HG03025 (cell line): Measurements from ENCODE around the gene FAM177A1.
A peak's percentile ranks its signal among the peaks of the same experiment; 100 is the strongest.
"Not testable (repeated sequence)": the region's sequence is repeated elsewhere in the genome, so short reads cannot be mapped to it uniquely, and the experiment has no call there.

Experiments
- ATAC-seq: cut with Tn5 transposase; IDR thresholded peaks from one replicate; pipeline ENCODE4 v1.9.1; 2021; ENCODE audit warnings: mild to moderate bottlenecking, moderate library complexity; ENCODE audit not compliant: unreplicated experiment, low FRiP score

Gene FAM177A1

DNA sequence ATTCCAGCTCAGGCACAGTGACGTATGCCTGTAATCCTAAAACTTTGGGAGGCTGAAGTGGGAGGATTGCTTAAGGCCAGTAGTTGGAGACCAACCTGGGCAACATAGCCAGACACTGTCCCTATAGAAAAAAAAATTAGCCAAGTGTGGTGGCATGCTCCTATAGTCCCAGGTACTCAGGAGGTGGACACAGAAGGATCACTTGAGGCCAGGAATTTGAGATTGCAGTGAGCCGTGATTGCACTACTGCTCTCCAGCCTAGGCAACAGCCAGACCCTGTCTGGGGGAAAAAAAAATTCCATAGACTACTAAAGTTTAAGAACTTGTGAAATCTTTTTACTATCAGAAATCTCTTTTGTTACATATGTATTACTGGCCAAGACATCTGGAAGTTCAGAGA is 6.6 kb downstream of the FAM177A1 start:
- ATAC-seq: no peak

DNA sequence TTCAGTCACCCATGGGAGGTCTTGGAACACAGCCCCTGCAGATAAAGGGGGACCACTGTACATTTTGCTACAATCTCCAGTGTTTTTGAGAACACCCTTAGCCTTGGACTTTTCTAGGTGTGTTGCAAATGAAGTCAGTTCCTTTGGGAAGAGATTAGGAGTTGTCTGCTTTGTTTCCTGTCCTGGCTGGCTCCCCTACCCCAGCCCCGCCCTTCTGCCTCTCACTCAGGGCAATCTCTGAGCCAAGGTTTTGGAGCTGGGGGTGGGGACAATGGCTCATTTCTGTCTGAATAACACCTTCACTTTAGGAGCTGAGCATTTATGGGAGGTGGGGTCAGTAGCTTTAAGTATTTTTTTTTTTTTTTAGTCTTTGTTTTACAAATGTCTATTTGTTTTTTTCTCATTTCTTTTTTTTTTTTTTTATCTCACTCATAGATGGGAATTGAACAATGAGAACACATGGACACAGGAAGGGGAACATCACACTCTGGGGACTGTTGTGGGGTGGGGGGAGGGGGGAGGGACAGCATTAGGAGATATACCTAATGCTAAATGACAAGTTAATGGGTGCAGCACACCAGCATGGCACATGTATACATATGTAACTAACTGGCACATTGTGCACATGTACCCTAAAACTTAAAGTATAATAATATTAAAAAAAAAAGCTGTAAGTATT is 15.2 kb downstream of the FAM177A1 start:
- not testable (repeated sequence) for ATAC-seq

DNA sequence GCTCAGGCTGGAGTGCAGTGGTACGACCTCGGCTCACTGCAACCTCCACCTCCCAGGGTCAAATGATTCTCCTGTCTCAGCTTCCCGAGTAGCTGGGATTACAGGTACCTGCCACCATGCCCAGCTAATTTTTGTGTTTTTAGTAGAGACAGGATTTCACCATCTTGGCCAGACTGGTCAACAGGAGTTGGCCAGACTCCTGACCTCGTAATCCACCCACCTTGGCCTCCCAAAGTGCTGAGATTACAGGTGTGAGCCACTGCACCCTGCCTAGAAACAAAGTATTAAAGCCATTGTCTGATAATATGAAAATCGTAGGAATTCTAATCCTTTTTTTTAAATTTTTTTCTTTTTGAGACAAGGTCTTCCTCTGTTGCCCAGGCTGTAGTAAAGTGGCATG is 19.7 kb downstream of the FAM177A1 start:
- not testable (repeated sequence) for ATAC-seq

DNA sequence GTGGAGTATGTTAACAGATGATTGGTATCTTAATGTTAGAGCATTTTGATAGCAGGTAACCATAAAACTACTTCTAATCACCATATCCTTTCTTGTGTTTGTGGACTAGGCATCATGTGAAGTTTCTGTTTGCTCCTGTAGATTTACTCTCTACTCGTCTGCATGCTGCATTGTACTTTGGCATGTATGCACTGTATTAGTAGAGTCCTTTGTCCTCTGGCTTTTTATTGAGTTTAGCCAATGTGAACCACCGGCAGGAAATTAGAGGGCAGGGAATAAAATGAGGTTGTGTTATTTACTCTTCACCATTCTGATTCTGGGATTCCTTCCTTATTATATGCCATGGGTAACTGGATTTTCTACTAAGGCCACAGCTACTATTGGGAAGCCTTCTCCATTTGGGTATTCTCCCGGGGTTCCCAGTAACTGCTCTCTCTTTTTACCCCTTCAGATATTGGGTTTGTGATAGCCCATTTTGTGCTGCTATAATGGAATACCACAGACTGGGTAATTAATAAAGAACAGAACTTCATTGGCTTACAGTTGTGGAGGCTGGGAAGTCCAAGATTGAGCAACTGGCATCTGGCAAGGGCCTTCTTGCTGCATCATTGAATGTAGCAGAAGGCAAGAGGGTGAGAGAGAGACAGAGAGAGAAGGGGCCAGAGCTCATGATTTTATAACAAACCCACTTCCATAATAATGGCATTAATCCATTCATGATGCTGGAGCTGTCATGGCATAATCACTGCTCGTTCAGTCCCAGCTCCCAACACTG is 22.4 kb downstream of the FAM177A1 start:
- ATAC-seq: no peak

DNA sequence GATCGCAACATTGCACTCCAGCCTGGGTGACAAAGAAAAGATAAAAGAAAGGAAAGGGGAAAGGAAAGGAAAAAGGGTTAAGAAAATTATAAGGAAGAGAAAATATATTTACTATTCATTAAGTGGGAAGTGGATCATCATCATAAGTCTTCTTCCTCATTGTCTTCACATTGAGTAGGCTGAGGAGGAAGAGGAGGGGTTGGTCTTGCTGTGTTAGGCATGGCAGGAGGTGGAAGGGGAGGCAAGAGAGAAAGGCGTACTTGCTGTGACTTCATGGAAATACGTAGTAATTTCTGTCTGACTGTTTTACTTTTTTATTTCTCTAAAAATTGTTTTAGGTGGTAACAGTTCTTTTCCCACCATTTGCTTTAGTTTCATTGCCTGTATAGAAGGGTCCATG is 26.2 kb downstream of the FAM177A1 start:
- ATAC-seq: no peak

DNA sequence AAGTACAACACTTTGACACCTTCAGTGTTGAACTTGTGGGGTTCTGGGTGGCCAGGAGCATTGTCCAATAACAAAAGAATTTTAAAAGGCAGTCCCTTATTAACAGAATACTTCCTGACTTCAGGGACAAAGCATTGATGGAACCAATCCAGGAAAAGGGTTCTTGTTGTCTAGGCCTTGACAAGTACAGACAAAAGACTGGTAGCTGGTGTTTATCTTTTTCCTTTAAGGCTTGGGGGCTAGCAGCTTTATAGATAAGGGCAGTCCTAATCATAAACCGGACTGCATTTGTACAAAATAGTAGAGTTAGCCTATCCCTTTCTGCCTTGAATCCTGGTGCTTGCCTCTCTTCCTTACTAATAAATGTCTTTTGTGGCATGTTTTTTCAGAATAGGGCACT is 27.4 kb downstream of the FAM177A1 start:
- no peak for ATAC-seq

DNA sequence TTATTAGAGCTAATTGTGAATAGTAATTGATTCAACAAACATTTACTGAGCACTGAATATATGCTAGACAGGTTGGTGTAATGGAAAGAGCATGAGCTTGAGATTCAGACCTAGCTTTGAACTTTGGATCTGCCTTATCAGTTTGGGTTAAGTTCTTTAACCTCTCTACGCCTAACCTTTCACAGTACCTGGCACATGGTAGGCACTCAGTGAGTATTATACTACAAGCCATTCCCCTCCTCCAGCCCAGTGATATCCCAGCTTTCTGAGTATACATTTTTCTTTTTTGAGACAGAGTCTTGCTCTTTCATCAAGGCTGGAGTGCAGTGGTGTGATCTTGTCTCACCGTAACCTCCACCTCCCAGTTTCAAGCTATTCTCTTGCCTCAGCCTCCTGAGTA is 32.0 kb downstream of the FAM177A1 start:
- ATAC-seq: no peak

DNA sequence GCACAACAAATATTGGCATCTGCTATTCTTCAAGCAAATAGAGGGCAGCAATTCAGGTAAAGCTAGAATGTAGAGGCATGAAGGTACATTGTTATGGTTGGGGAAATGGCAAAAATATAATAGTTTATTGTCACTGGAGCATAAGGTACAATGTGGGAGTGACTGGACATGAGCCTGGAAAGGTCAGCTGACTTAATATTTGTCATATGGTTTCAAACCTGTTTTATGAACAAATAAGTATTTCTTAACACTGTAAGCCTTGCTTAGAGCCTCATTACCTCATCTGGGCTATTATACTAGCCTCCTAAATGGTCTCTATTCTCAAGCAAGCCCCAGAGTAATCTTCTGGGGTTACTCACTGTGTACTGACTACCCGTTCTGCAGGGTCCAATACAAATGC is 33.7 kb downstream of the FAM177A1 start:
- no peak for ATAC-seq

DNA sequence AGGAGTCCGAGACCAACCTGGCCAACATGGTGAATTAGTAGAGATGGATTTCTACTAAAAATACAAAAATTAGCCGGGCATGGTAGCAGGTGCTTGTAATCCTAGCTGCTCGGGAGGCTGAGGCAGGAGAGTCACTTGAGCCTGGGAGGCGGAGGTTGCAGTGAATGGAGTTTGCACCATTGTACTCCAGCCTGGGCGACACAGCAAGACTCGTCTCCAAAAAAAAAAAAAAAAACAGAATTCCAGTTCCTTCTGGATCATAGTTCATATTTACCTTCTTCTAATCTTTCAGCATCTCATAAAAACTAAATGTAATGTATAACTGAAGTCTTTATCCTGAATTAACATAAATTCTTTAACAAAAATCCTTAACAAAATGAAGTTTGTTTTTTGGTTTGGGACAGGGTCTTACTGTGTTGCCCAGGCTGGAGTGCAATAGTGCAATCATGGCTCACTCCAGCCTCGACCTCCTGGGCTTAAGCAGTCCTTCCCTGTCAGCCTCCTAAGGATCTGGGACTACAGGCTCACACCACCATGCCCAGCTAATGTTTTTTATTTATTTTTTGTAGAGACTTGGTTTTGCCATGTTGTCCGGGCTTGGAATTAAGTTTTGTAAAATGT is 37.6 kb downstream of the FAM177A1 start:
- ATAC-seq: no peak

DNA sequence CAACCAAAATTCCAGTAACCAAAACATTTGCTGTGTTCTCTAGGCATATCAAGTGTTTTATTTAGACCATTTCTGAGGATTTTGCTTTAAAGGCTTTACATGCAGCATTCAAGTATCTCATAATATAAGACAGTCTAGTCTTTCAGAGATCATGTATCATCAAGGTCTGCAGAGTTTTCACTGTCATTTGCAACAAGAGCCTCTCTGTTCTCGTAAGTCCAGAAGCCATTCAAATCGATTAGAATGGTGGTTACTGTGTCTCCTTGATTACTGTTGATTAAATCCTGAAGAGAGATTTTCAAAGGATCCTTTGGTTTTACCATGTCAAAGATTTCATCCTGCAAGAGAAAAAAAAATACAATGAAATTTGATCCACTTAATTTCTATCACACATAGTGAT is 39.4 kb downstream of the FAM177A1 start:
- no peak for ATAC-seq

DNA sequence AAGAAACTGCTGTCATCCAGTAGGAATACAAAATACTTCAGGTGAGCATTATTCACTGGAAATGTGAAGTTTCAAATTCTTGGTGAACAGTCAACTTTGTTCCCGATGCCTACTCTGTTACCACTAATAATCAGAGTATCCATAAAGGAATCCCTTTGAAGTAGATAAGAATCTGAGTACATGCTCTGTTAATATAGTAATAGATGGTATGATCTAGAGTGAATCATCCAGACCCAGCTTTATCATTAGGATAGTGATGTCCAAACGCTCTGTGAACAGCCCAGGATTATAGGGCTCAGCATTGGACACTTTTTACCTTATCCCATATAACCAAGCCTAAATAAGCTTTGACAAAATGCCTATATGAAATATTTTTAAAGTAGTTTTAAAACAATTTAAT is 42.4 kb downstream of the FAM177A1 start:
- ATAC-seq: no peak

DNA sequence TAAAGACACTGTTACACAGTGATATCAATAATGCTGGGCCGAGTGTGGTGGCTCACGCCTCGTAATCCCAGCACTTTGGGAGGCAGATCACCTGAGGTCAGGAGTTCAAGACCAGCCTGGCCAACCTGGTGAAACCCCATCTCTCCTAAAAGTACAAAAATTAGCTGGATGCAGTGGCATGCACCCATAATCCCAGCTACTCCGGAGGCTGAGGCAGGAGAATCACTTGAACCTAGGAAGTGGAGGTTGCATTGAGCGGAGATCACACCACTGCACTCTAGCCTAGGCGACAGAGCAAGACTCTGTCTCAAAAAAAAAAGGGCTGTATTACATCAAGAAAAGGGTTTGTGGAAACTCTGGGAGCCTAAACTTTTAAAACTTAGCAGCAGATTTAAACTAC is 48.6 kb downstream of the FAM177A1 start:
- not testable (repeated sequence) for ATAC-seq

DNA sequence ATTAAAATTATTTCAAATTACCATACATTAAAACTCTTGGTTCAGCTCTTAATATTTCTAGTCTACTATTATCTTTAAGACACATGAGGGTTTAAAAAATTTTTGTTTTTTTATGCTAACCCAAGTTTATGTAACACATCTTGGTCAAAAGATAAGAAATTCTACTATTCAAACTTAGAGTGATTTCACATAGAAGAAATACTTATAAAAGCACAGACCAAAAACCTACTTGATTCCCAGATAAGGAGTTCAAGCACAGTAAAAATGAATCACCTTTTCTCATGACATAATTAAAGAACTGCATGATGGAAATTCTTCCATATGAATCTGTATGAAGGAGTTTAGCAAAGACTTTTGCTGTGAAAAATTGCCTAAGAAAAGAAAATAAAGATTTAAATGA is 61.8 kb downstream of the FAM177A1 start:
- no peak for ATAC-seq

DNA sequence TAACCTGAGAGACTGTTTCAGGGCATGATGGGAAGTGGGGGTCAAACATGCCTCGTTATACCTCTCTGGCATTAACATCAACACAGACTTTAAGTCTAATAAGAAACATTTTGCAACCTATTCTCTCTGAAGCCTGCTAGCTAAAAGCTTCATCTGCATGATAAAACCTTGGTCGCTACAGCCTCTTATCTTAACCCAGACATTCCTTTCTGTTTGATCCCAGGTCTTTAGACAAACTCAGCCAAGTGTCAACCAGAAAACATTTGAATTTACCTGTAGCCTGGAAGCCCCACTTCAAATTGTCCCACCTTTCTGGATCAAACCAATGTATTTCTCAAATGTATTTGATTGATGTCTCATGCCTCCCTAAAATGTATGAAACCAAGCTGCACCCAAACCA is 66.6 kb downstream of the FAM177A1 start:
- ATAC-seq: no peak

DNA sequence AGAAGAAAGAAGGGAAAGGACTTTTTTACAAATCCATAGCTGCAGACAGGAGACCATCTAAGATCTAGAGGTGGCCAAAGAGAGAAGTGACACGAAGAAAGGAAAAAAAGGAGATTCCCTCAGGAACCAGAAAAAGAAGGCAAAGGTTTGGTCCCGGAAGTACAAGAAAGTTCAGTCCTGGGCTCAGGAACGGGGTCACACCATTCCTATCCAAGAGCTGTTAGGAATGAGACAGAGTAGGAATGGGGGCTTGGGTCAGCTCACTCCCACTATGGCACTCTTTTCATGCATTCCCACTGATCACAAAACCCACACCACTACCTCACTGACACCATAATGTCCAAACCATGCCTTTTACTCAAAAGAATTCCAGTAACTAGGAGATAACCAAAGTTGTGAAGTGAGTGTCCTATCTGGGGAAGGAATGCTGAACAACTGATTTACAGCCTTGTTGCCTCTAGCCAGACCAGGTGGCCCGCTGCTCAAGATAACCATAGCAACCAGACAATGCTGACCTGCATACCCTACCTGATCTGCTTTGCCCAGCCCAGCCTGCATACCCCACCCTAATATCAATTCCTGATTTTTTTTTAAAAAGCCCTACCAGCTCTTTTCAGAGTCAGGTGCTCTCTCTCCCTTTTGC is 67.4 kb downstream of the FAM177A1 start:
- ATAC-seq: no peak

DNA sequence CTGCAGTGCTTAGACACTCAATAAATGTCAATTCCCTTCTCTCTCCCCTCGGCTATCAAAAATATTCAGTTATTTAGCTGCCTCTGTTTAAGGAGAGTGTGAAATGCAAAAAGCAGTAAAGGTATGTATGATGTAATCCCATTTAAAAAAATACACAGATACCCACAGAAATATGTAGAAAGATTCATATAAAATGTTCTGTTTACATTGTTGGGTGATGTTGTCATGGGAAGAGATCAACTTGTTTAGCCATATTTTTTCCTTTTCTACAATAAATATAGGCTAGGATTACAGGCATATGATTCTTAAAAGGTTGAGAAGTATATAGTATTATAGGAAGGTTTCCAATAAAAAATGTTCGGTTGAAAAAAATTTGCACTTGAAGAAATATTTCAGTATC is 68.0 kb downstream of the FAM177A1 start:
- no peak for ATAC-seq

DNA sequence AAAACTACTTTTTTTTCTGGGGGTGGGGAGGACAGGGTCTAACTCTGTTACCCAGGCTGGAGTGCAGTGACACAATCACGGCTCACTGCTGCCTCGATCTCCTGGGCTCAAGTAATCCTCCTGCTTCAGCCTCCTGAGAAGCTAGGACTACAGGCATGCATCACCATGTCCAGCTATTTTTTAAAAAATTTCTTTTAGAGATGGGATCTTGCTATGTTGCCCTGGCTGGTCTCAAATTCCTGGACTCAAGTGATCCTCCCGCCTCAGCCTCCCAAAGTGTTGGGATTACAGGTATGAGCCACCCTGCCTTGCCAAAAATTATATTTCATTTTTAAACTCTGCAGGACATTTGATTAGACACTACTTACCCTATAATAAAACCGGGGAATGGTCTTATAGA is 70.2 kb downstream of the FAM177A1 start:
- ATAC-seq: no peak

DNA sequence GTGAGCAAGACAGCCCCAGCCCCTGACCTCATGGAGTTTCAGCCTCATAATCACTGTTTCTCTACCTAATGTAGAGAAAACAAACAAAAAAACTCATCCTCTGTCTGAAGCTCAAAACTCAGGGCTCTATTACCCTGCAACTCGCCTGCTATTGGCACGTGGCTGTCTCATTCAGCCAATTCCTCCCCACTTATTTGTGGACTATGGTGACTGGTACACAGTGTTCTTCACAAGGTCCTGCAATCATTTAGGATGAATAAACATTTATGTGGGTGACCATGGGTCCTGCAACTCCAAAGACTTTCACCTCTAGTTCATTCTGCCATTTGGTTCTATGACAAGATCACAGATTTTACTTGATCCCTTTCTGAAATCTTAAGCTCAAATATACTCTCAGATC is 71.0 kb downstream of the FAM177A1 start:
- ATAC-seq: no peak

DNA sequence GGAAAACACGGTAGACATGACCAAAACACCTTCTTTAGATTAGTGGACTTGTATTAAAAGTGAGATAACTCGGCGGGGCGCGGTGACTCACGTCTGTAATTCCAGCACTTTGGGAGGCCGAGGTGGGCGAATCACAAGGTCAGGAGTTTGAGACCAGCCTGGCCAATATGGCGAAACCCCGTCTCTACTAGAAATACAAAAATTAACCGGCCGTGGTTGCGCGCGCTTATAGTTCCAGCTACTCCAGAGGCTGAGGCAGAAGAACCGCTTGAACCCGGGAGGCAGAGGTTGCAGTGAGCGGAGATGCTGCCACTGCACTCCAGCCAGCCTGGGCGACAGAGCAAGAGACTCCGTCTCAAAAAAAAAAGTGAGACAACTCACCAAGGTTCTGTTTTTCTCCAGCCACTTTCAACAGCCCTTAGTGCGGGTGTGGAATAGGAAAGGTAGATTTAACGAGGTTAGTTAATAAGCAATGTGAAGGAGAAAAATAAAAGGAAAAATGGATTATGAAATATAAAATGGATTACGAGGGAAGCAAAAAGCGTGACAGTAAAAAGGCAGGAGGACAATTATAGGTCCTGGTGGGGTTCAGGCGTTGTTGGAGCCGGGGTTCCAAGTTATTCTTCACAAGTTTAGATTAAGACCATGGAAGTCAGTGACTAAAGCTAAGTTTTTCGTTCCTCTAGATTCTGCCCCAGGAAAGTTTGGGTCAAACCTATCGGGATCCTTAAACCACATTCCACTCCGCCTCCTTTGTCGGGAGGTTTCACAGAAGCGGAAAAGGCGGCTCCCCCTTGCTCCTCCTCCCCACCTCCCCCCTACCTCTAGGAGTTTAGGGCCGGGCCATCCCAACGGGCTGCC is 75.2 kb downstream of the FAM177A1 start:
- ATAC-seq: no peak

DNA sequence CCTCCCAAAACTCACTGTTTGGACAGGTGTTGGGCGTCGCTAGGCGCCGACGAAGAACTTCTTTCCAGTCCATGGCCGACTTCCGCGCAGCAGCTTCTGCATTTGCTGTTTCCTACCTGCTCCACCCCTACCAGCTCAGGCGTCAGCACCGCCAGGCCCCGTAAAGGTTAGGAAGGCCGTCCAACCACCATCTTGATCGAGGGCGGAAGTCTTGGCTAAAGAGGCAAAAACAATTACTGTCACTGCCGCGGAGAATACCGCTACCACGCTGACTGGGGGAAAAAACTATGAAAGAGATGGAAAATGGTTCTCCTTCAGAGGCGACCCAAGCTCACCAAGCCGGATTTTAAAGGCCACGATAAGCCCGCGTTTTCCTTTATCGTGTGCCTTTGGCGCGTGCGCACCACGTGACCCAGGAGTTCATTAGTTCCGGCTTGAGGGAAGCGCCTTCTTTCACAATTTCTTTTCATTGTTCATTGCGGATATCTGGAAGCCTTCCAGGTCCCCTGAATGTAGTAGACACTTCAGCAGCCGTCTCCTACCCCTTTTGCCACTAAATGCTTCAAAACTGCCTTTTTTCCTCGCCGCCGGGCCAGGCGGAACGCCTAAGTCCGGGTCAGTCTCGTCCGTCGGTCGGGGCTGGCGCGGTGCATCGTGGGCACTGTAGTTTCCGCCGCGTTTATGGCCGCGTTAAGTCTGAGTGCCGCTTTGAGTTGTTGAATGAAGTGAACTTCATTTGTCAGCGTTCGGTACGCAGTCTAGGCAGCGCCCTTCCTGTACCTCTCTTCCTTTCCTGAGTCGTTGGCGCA is 76.0 kb downstream of the FAM177A1 start, which contains the start of the genes PPP2R3C and PRORP:
Gene PPP2R3C, minus strand, starts transcription at position 104 of the 809 bp plus-strand sequence. Its CDS starts 31 bp downstream, at position 73.
Gene PRORP, plus strand, starts transcription at position 666 of the 809 bp plus-strand sequence. CDS start 694 bp downstream, outside the sequence.
- peak; percentile 83 for ATAC-seq
